ENCODE measurements around the gene SLC25A21.

SLC25A21 gene

DNA sequence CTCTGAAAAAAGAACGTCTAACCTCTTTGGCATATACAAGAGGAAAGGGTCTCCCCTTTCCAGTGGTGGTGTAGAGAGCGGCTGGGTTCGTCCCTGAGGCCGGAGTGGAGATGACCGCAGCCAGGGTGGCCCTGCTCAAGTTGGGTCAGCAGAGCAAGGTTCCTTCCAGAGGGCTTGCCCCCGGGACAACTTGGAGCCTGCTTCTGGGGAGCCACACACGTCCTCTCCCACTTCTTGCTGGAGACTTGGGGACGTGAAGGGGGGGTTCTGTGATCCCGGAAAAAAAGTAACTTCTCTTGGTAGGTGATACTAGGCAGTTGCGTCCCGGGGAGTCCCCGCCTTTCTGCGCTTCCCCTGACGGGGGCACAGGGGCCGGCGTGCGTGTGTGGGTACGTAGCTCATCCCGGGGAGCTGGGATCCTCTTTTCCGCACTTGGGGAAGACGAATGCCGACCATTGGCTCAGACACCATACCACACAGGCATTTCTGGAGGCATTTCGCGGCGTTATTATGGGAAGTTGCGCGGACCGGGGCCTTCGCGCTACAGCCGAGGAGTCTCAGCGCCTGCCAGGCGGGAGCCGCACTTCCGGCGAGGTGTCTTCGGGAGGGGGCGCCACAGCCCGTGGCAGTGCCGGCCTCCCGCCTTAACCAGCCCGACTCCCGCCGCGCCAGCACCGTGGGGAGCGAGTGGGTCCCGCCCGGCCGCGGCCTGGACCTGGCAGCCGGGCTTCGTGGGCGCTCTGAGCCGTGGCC lies 525.6 kb downstream of the SLC25A21 start:
- H3K4me3 ChIP-seq (replicated peaks; ENCODE audit: low read depth, low read length), result no peak overlapping the region
- H3K27me3 ChIP-seq (replicated peaks; ENCODE audit: control insufficient read depth, insufficient read depth, low read length), result no peaks in the 10 kb centered on the region; the same call in none of the 2 replicates
- DNase-seq (ENCODE audit: extremely low read depth, insufficient read length), result no peak
- TF ChIP-seq, protein P1, sequence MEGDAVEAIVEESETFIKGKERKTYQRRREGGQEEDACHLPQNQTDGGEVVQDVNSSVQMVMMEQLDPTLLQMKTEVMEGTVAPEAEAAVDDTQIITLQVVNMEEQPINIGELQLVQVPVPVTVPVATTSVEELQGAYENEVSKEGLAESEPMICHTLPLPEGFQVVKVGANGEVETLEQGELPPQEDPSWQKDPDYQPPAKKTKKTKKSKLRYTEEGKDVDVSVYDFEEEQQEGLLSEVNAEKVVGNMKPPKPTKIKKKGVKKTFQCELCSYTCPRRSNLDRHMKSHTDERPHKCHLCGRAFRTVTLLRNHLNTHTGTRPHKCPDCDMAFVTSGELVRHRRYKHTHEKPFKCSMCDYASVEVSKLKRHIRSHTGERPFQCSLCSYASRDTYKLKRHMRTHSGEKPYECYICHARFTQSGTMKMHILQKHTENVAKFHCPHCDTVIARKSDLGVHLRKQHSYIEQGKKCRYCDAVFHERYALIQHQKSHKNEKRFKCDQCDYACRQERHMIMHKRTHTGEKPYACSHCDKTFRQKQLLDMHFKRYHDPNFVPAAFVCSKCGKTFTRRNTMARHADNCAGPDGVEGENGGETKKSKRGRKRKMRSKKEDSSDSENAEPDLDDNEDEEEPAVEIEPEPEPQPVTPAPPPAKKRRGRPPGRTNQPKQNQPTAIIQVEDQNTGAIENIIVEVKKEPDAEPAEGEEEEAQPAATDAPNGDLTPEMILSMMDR (IDR thresholded peaks at IDR 0.05; ENCODE audit: insufficient read depth, low read length, poor library complexity, severe bottlenecking), result no peak
- H3K36me3 ChIP-seq (ENCODE audit: control insufficient read depth, insufficient read depth, low read length), result no peaks in the 10 kb centered on the region

DNA sequence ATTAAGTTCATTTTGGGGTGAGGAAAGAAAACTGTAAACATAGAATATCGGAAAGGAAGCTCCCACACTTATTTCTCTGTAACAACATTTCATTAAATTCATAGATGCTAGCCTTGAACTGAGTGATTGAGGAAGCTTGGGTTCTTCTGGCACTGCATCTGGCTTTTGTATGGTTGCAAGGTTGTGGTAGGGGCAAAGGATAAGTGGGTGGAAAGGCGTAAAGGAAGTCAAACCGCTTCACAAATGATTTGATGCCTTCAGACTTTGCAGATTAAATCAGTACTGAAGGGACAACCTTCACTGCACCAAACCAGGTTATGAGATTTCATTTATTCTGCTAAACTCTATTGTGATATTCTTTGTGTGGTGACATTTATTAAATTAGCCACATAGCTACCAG lies 538.8 kb downstream of the SLC25A21 start:
- TF ChIP-seq, protein P1 (IDR thresholded peaks at IDR 0.05; ENCODE audit: insufficient read depth, low read length, poor library complexity, severe bottlenecking), result no peak
- no peaks in the 10 kb centered on the region for H3K27me3 ChIP-seq (replicated peaks; ENCODE audit: control insufficient read depth, insufficient read depth, low read length)
- no peak for DNase-seq (ENCODE audit: extremely low read depth, insufficient read length)
- H3K4me3 ChIP-seq (replicated peaks; ENCODE audit: low read depth, low read length), result no peak overlapping the region
- no peaks in the 10 kb centered on the region for H3K36me3 ChIP-seq (ENCODE audit: control insufficient read depth, insufficient read depth, low read length)
